ENCODE results near the gene MUC5AC. TPM values are rescaled to one million over a fixed set of nuclear protein-coding genes. Genes with fewer than 3 reads are reported as not detected.
"Not testable (repeated sequence)": the region's sequence is repeated elsewhere in the genome, so short reads cannot be mapped to it uniquely, and the experiment has no call there.

Gene MUC5AC
- polyA plus RNA-seq, 3 donors: 0.01 to 0.03 (median 0.03) TPM

GRCh38 chr11:1138097-1138496 is 19.7 kb upstream of the MUC5AC start:
- no peak for DNase-seq (ENCODE audit: extremely low read depth in 1 of 11, low read depth in 9 of 11, low spot score in 4 of 11)

GRCh38 chr11:1139441-1140083 is 18.2 kb upstream of the MUC5AC start:
- peak in 3 of 11 donors; percentile 13 to 38 (median 28) for DNase-seq (ENCODE audit: extremely low read depth in 1 of 11, low read depth in 9 of 11, low spot score in 4 of 11)

- DNase-seq (ENCODE audit: extremely low read depth in 1 of 11, low read depth in 9 of 11, low spot score in 4 of 11): no peak
Measured at GRCh38 chr11:1140642-1141490, 16.9 kb upstream of the MUC5AC start.

- no peak for DNase-seq (ENCODE audit: extremely low read depth in 1 of 11, low read depth in 9 of 11, low spot score in 4 of 11)
Measured at GRCh38 chr11:1146365-1146764, 11.4 kb upstream of the MUC5AC start.

GRCh38 chr11:1147792-1148191 is 10.0 kb upstream of the MUC5AC start:
- no peak for DNase-seq (ENCODE audit: extremely low read depth in 1 of 11, low read depth in 9 of 11, low spot score in 4 of 11)

DNA sequence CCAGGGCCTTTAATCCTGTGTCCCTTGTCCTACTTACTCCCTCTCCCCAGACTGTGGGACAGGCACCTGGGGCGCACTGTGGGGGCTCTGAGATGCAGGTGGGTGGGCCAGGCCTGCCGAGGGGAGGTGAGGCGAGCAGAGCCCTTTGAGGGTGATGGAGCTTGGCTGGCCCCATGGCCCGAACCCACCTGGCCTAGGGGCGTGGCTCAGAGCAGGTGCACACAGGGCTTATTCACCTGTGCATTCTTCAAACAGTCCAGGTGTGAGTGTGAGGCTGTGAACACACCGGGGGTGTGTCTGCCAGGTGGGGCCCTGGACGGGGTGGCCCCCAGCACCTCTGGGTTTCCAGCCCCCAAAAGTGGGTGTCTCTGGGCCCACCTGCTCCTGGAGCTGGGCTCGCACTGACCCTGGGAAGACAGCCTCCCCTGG is 9.0 kb upstream of the MUC5AC start:
- no peak for DNase-seq (ENCODE audit: extremely low read depth in 1 of 11, low read depth in 9 of 11, low spot score in 4 of 11)

- no peak for DNase-seq (ENCODE audit: extremely low read depth in 1 of 11, low read depth in 9 of 11, low spot score in 4 of 11)
Measured at GRCh38 chr11:1149545-1149944, 8.2 kb upstream of the MUC5AC start.

DNA sequence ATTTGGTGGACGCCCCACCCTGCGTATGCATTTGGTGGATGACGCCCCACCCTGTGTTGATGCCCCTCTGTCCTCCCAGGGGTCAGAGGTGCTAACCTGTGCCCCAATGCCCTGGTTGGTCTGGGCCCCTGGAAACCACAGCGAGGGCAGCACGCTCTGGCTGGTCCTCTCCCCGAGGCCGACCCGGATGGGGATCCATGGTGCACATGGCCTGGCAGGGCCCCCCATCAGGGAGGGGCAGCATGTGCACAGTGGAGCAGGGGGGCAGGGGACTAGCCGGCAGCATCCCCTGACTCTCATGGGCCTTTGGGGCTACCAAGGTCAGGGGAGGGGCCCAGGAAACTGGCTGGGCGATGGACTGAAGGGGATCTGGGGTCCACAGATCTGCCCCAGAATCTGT is 7.6 kb upstream of the MUC5AC start:
- DNase-seq (ENCODE audit: extremely low read depth in 1 of 11, low read depth in 9 of 11, low spot score in 4 of 11): no peak

DNA sequence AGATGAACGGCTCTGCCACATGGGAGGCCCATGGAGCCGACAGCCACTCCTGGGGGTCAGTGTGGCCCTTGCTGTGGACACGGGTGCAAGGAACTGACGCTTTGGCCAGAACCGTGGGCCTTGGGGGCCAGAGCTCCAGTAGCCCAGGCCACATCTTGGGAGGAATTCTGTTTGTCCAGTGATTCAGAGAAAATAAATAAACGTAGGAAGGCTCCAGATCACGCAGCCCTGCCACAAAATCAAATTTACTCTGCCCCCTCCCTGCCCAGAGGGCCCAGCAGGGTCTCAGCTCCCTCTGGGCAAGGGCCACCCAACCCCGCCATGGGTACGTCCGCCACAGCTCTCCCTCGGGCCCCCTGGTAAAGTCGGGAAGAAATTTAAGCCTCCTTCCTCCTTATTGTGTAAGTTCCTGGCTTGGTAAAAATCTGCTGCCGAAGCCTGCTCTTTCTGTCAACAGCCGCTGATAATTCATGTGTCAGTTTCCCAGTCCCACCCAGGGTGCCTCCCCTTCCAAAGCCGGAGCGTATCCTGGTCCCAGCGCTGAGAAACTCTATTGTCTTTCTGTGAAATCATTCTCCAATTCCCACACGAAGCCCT is 6.9 kb upstream of the MUC5AC start:
- no peak for DNase-seq (ENCODE audit: extremely low read depth in 1 of 11, low read depth in 9 of 11, low spot score in 4 of 11)

DNA sequence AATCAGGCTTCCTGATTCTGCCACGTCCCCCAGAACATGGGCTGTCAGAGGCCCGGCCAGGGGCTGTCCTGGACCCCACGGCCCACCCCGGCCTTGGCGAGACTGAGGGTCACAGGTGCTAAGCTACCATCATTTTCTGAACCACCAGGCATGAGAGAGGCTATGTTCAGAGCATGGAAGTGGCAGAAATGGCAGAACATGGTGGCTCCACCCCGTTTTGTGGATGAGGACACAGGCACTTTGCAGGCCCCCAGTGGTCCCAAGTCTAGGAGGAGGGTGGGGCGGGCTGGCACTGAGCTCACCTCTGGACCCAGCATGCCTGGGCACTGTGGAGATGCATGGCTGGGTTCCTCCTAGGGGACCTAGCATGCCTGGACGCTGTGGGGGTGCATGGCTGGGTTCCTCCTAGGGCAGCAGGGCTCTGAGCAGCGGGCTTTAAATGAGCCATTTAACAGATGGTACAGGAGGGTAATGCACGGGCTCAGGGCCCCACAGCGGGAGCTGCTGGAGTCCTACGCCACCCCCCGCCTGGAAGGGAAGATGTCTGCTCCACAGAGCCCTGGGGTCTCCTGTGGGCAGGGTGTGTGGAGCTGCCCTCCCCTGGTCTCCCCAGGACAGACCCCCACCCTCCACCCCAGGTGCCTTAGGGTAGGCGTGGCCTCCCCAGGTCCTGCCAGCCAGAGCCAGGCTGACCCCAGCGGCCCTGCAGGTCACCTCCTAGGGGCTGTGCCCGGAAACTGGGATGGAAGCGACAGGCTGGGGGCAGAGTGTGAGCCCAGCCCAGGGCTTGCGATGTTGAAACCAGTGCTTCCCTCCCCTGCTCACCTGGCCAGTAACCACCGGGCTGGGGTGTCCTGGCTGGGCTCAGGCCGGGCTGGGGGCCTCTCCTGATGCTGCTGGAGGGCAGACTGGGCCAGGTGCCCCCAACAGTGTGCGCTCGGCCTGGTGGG is 6.1 kb upstream of the MUC5AC start:
- DNase-seq (ENCODE audit: extremely low read depth in 1 of 11, low read depth in 9 of 11, low spot score in 4 of 11): no peak

DNA sequence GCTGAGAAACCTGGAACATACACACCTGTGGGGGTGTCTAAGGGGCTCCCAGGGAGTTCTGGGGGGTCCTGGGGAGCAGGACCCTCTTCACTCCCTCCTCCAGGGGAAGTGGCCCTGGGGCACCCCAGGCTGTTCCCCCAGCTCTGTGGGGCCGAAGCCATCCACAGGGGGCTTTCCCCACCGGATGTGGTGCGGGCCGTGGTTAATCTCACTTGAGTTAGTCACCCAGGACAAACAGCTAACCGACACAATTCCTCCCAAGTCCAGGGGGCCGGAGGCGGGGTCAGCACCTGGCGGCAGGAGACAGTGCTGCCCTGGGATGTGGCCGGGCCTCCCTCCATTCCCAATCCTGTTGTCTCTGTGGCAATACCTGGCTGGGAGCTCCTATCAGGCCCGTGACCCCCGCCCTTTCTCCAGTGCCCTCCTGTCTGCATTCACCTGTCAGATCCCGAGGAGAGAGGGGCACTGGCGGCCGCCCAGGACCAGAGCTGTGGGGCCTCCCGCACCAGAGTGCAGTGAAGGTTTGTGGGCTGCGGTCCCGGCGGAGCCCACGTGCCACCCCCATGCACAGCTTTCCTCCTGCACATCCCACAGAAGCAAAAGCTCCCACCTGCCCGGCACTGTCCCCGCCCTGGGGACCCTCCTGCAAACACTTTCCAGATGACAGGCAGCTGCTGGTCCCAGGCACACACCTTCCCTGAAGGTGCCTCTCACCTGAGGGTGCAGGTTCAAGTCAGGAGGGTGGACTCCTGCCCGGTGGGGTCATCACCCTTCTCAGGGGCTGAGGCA is 5.2 kb upstream of the MUC5AC start:
- no peak for DNase-seq (ENCODE audit: extremely low read depth in 1 of 11, low read depth in 9 of 11, low spot score in 4 of 11)

DNA sequence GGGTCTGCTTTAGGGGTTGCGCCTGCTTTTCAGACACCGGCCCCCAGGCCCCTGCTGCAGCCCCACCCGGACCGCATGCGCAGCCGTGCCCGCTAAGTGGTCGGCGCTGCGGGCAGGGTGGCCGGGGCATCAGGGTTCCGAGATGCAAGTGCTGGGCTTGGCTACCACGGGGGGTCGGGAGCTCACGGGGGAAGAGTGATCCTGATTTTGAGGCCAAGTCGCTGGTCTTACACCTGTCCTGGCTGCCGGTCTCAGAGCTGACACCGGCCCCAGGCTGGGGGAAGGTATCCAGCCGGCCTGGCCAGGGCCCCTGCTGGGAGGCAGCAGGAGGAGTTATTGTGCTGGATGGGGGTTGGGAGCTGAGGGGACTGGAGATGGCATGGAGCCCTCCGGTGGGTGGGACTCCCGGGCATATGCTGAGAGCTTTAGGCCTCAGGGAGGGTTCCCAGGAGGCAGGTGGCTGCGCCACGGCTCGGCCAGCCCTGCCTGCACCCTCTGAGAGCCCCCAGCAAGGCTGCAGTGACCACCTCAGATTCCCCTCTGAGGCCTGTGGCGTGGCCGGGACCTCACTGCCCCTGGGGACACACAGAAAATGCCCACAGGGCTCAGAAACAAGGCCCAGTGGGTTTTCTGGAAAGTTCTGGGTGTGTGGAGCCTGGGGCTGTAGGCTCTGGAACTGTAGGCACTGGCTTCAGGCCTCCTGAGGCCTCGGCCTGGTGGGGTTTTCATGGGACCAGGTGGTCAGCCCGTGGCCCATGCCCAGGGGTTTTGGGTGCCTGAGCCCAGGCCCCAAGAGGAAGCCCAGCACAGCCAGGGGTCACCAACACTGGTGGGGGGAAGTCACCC is 4.4 kb upstream of the MUC5AC start:
- DNase-seq (ENCODE audit: extremely low read depth in 1 of 11, low read depth in 9 of 11, low spot score in 4 of 11): no peak

DNA sequence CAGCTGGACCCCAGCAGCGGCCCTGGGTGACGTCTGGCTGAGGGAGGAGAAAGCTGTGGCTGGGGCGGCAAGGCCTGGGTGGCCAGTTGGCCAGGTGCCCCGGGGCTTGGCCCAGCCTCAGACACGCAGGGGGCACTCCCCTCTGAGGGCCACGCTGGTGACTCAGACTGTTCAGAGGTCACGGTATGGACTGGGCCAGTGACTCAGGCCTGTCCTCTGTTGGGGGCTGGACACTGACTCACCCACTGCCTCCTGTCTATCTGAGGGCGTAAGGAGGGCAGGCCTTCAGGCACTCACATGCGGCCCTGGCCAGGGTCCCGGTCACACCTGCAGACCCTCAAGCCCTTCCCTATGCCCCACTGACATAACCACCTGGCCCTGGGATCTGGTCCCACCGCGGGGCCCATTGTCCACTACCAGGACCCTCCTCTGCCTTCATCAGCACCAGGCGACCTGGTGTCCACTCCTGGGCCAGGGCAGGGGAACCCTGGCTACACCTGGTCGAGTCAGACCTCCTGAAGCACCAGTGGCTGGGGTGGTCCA is 3.7 kb upstream of the MUC5AC start:
- DNase-seq (ENCODE audit: extremely low read depth in 1 of 11, low read depth in 9 of 11, low spot score in 4 of 11): no peak

GRCh38 chr11:1154656-1155055 is 3.1 kb upstream of the MUC5AC start:
- DNase-seq (ENCODE audit: extremely low read depth in 1 of 11, low read depth in 9 of 11, low spot score in 4 of 11): not testable (repeated sequence)

- DNase-seq (ENCODE audit: extremely low read depth in 1 of 11, low read depth in 9 of 11, low spot score in 4 of 11): no peak
Measured at GRCh38 chr11:1155274-1155693, 2.5 kb upstream of the MUC5AC start.

GRCh38 chr11:1156506-1157340 is 1.0 kb upstream of the MUC5AC start:
- no peak for DNase-seq (ENCODE audit: extremely low read depth in 1 of 11, low read depth in 9 of 11, low spot score in 4 of 11)

GRCh38 chr11:1157341-1157644 is 460 bp upstream of the MUC5AC start:
- DNase-seq (ENCODE audit: extremely low read depth in 1 of 11, low read depth in 9 of 11, low spot score in 4 of 11): no peak

Measured in renal cortex interstitium (tissue), 11 donors.